Nucleus accumbens (tissue), 56 donors: ENCODE data around the gene KRT17.

ENCODE experiments used
- DNase-seq, 56 donors: peaks; one replicate each; lab custom pipeline; 2025; lab: John Stamatoyannopoulos, UW

Gene KRT17

GRCh38 chr17:41624208-41625101 lies at the start of gene KRT17:
Gene KRT17 (minus strand): TSS chr17:41624575. CDS start chr17:41624509, 66 bp downstream.
- DNase-seq = no peak

GRCh38 chr17:41672153-41672552 lies 47.8 kb upstream of the KRT17 start:
- no peak for DNase-seq

DNA sequence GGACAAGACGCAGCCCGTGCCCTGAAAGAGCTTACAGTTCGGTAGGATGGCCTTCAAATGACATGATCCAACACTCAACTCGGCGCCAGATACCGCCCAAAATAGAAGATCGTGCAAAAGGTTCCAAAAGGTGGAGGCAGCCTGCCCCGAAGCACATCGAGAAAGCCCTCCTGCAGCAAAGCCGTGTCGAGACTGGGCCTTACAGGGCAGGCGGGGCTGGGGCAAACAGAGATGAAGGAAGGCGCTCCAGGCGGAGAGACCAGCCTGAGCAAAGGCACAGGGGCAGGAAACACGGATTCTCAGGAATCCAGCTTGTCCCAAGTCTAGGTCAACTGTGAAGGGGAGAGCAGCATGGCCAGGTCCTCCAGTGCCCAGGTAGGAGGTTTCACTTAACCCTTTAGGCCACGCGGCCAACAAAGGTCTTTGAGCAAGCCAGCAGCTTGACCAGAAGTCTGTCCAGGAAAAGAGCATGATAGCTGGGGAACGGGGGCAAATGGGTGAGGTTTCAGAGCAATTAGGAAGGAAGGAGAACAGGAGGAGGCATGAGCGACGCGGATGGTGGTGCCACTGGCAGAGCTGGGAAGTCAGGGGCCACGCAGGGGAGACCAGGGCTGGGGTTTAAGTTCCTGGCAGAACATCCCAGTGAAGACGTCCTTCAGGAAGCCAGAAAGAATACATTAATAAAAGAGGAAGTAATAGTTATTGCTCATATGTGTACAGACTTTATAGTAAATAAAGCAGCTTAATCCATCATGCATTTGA lies 43.1 kb upstream of the KRT17 start:
- DNase-seq = no peak

DNA sequence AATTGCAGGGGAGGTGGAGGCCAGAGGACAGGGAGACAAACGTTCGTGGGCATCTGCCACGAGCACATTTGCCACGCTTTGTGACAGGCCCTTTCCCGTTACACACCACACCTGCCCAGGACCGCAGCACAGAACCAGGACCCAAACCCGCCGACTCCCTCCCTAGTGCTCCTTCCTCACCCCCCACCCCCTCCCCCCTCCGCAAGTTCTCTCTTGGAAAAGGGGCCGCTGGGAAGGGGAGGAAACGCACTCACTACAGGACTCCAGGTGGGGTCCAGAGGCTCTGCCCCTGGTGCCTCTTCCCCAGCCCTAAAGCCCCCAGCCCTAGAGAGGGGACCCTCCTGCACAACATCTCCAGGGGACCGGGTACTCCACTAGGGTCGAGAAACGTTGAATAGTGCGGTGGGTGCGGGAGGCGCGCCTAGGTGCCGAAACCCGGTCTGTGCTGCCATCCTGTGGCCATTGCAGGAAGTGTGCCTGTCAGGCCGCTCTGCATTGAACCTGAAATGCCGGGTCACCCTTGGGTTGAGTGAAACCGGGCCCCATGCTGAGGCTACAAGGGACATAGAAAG lies 42.4 kb upstream of the KRT17 start:
- peak in 53 of 56 donors; percentile 22 to 89 (median 69) for DNase-seq

DNA sequence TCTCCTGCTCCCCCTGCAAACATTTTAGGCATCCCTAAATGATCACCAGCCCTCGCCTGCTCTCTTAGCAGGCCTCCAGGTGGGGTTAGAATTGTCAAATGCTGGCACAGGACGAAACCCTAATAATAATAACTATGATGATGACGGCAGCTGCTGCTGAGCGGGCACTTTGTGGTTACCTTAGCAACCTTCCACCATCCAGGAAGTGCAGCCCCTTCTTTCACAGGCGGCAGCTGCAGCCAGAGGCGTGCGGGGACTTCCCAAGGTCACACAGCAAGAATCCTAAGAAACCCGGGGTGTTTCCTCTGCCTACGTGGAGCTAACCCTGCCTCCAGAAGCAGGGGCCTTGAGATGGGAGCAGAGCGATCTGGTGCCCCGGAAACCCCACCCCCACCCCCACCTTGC lies 41.9 kb upstream of the KRT17 start:
- DNase-seq = peak in 25 of 56 donors; percentile 22 to 87 (median 60)

DNA sequence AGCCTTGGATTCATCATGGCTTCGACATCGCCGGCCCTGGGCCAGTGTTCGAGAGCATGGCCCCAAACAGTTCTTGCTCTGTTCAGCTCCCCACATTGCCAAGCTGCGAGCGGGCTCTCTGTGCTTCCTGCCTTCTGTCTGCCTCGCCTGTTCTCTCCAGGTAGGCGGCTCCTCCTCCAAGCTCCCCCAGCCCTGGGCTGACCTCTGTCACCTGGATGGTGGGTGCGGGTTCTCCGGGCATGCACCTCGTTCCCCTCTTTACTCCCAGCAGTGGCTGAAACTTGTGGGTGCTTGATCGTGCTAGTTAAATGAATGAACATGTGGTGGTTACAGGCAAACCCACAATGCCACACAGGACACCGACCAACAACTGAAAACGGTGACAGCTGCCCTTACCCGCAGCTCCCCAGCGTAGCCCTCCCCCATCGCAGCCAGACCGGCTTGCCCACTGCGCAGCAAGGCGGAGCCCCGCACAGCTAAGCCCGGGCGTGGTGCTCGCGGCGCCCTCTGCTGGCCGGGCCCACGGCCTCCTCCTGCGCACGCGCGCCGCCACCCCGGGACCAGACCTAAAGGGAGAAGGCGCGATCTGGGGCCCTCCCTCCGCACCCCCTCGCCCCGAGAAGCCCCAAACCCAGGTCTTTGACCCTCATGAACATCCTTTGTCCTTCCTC lies 41.3 kb upstream of the KRT17 start:
- peak in 54 of 56 donors; percentile 49 to 90 (median 76) for DNase-seq

DNA sequence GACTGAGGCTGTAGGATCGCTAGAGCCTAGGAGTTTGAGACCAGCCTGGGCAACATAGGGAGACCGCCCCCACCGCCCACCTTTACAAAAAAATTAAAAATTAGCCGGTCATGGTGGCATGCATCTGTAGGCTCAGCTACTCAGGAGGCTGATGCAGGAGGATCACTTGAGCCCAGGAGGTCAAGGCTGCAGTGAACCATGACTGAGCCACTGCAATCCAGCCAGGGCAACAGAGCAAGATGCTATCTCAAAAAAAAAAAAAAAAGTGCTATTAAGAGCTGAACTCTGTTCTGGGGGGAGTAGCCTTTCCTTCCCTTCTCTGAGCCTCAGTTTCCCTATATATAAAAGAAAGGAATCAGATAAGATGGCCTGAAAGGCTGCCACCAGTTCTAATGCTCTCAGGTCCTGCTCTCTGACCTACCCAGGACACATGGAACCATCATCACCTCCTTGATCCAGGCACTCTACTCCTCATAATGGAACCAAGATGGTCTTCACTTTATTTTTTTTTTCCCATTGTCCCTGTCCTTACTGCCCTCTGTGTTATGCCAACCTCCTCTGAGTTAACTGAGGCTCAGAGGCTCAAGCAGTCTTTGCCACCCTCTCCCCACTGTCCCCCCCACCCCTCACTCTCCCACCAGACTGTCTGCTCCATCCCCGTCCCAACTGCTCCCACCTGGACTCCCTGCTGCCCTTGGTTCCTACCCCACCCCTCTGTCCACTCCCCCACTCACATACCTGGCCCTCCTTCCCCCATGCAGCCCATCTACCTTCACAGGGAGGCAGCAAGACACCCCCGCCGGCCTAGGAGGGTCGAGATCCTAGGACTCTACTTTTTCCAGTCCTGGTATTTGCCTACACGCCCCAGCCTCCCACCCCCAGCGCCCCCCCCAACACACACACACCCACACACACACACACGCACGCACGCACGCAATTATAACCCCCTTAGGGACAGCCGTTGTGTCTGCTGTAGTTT lies 40.5 kb upstream of the KRT17 start:
- no peak for DNase-seq

- DNase-seq = no peak
These were observed 39.7 kb upstream of the KRT17 start for GRCh38 chr17:41664172-41664457.

GRCh38 chr17:41663451-41664171 lies 39.2 kb upstream of the KRT17 start:
- no peak for DNase-seq

- DNase-seq = no peak
These were observed 35.9 kb upstream of the KRT17 start for GRCh38 chr17:41660221-41660711.

DNA sequence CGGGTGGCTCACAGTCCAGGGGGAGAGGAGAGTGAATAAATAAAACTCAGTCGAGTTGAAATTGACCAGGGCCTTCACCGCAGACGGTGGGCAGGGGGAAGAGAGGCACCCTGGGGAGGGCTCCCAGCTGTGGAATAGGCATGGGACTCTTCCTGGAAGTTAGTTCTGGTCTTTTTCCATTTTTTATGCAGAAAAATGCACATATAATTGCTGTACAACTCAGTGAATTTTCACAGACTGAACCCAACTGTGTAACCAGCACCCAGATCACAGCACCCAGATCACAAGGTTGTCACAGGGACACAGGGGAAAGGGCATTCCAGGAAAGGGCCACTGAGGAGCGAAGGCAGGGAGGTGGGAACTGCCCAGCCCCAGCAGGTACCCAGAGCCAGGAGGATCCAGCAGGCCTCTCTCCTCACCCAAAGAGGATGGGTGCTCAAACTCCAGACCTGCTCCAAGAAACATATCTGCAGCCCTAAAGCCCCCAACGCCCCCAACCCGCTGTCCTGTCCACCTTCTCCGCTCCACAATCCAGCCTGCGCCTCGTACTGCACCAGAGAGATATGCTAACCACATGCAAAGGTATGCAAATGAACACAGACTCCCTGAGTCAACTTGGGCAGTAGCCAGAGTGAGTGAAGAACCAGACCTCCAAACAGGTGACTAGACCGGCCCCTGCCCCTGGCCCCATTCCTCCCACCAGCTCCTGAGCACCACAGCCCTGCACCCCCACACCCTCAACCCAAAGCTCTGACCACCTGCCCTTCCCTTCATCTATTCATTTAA lies 35.2 kb upstream of the KRT17 start:
- no peak for DNase-seq

- DNase-seq = no peak
These were observed 34.5 kb upstream of the KRT17 start for GRCh38 chr17:41658846-41659245.

DNA sequence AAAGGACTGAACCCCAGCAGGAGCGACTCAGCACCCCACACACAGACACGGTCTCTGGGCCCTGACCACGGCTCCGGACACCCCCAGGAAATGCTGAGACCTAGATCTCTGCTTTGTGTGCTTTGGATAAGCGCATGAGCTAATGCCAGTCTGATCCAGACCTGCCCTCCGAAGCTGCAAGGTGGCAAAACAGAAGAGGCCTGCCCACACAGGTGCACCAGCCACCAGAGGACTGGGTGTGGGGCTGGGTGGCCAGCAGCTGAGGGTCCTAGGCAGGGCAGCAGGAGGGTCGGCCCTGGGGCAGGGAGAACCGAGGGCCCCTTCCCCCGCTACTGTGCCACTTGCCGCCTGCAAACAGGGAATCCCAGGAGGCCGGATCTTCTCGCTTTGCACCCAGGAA lies 33.6 kb upstream of the KRT17 start:
- no peak for DNase-seq

DNA sequence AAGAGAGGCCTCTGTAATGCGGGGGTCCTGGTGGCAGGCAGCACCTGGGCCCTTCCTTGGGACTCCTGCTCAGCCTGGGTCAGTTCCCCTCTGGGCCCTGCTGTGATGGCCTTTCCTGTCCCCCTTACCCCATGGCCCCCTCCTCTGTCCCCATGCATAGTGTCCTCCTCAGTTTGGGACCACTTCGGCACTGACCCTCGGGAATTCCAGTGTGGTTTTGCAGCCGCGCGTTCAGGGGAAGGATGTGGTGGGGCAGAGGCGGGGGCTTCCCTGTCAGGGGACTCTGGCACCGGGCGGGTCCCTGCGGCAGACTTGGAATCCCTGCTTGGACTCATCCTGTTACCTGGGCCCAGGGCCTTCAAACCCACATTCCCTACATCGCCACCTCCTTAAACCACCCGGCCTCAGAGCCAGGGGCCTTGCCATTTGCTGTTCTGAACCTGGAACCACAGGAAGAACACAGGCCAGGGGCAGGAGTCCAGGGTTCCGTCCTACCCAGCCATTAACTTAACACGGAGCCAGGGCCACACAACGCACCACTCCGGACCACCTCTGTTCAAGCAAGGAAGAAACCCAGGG lies 32.9 kb upstream of the KRT17 start:
- DNase-seq = no peak

GRCh38 chr17:41656249-41657023 lies 32.1 kb upstream of the KRT17 start:
- no peak for DNase-seq

- DNase-seq = no peak
These were observed 31.3 kb upstream of the KRT17 start for GRCh38 chr17:41655611-41656111.
